Transverse colon (tissue), 4 donors: ENCODE results near the gene FAM83F.

Experiments used
- CTCF ChIP-seq, 5 experiments: fragments of 200-600 bp in 3 of 5; fragments of 450-650 bp in 2 of 5; sonication (generic) in 3 of 5; IDR thresholded peaks; 1 replicate in 2 of 5; 2 replicates in 3 of 5; pipeline ENCODE4 v1.5.1; 2016 to 2017; ENCODE audit warnings: antibody characterized with exemption in 5 of 5, inconsistent platforms in 3 of 5, mild to moderate bottlenecking in 2 of 5, moderate library complexity in 1 of 5
- POLR2A ChIP-seq: fragments of 450-650 bp; IDR thresholded peaks from one replicate; pipeline ENCODE4 v1.6.1; 2016; ENCODE audit warnings: antibody characterized with exemption, mild to moderate bottlenecking, moderate library complexity
- POLR2AphosphoS5 ChIP-seq, 3 donors: sonication (generic); formaldehyde crosslinking; IDR thresholded peaks; one replicate each; pipeline ENCODE4 v1.6.1; 2016; ENCODE audit warnings: antibody characterized with exemption in 3 of 3

- TF ChIP-seq CTCF (IDR thresholded peaks at IDR 0.05) (no peak), POLR2AphosphoS5 (IDR thresholded peaks at IDR 0.05) (no peak), POLR2A (no peak)
Observed at GRCh38 chr22:39958009-39958711, 36.6 kb upstream of the FAM83F start.
